DND-41 (cell line): ENCODE results near the gene KCP.

Source experiments
- ATAC-seq: fragments of 200-7000 bp; cut with Tn5 transposase; 3 replicates; pipeline ENCODE4 v1.9.1; 2021; ENCODE audit warnings: low read depth; ENCODE audit not compliant: insufficient read depth
- DNase-seq: peaks from one replicate; pipeline ENCODE4 v3.0.0-alpha.2; 2020
- H2AFZ ChIP-seq: 2 replicates; pipeline ENCODE4 v1.6.0; 2012; ENCODE audit warnings: low read depth, low read length
- H3K27ac ChIP-seq: 2 replicates; pipeline ENCODE4 v1.5.1; 2012; ENCODE audit warnings: low read length, inconsistent platforms
- H3K27me3 ChIP-seq: fragments of 200-600 bp; sonication (generic); 2 replicates; pipeline ENCODE4 v1.6.0; 2012; ENCODE audit warnings: low read length, mild to moderate bottlenecking, inconsistent platforms; ENCODE audit not compliant: insufficient read depth, poor library complexity
- H3K36me3 ChIP-seq: 2 replicates; pipeline ENCODE4 v1.5.1; 2012; ENCODE audit warnings: low read length, inconsistent platforms; ENCODE audit not compliant: insufficient read depth
- H3K4me1 ChIP-seq: 2 replicates; pipeline ENCODE4 v1.5.1; 2012; ENCODE audit warnings: mild to moderate bottlenecking, low read length; ENCODE audit not compliant: insufficient read depth
- H3K4me2 ChIP-seq: 2 replicates; pipeline ENCODE4 v1.6.0; 2012; ENCODE audit warnings: mild to moderate bottlenecking, moderate library complexity, low read length, inconsistent platforms; ENCODE audit not compliant: insufficient read depth
- H3K4me3 ChIP-seq, 2 experiments: fragments of 200-600 bp in 1 of 2; shearing (Covaris generic) in 1 of 2; 2 replicates each; pipeline ENCODE4 v1.5.1; 2012 to 2016; ENCODE audit warnings: inconsistent platforms in 2 of 2, low read length in 2 of 2, mild to moderate bottlenecking in 2 of 2, low read depth in 1 of 2, moderate library complexity in 1 of 2
- H3K79me2 ChIP-seq: 2 replicates; pipeline ENCODE4 v1.6.0; 2012; ENCODE audit warnings: low read length, inconsistent platforms; ENCODE audit not compliant: insufficient read depth
- H3K9ac ChIP-seq: 2 replicates; pipeline ENCODE4 v1.6.0; 2012; ENCODE audit warnings: low read depth, mild to moderate bottlenecking, inconsistent platforms, low read length, moderate library complexity
- H3K9me3 ChIP-seq: 2 replicates; pipeline ENCODE4 v1.5.1; 2012; ENCODE audit warnings: low read length, moderate library complexity, mild to moderate bottlenecking, inconsistent platforms; ENCODE audit not compliant: insufficient read depth, severe bottlenecking
- H4K20me1 ChIP-seq: 2 replicates; pipeline ENCODE4 v1.6.0; 2012; ENCODE audit warnings: low read length; ENCODE audit not compliant: insufficient read depth
- EZH2 ChIP-seq: IDR thresholded peaks from 3 replicates; pipeline ENCODE4 v1.6.1; 2012; ENCODE audit warnings: borderline replicate concordance, low read depth, mild to moderate bottlenecking, moderate library complexity, low read length, inconsistent platforms; ENCODE audit not compliant: severe bottlenecking
- TF ChIP-seq, protein P1 (sequence below): IDR thresholded peaks from 2 replicates; pipeline ENCODE4 v1.5.1; 2012; ENCODE audit warnings: borderline replicate concordance, low read length, moderate library complexity, mild to moderate bottlenecking; ENCODE audit not compliant: poor library complexity, severe bottlenecking; ENCODE audit errors: extremely low read depth

The KCP gene

DNA sequence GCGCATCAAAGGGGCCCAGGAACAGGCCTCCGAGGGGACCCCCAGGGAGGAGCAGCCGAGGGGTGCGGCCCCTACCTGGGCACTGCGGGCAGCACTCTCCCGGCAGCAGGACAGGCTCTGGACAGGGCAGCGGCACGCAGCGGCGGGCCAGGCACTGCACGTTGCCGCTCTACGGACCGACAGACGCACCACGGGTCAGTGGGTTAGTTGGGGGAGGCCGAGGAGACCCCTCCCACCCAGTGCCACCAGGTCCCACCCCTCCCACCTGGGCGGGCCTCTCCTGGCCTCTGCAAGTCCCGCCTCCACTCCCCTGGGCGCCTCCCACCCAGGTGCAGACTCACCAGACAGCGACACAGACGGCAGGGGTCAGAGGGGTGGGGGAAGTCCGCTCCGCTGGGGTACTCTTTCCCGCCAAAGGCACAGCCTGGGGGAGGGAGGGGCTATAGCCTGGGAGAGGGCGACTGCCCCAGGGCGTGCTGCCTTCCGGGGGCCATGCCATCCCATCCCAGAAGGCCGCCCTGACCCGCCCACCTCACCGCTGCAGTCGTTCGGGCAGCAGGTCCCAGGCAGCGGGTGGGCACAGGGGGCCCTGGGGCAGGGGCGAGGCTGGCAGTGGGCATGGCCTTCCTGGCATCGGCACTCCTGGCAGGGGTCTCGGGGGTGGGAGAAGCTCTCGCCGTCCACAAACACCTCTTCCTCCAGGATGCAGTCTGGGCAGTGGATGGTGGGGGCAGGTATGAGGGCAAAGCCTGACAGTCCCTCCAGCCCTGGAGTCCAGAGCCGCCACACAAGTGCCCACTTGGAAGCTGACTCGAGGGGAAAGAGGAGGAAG lies 19.2 kb downstream of the KCP start:
- no peaks in the 10 kb centered on the region for H3K27me3 ChIP-seq
- H3K9me3 ChIP-seq = no peaks in the 10 kb centered on the region
- ATAC-seq (no peak), DNase-seq (no peak)
- no peak overlapping the region for H2AFZ ChIP-seq
- no peak overlapping the region for H3K4me3 ChIP-seq
- no peaks in the 10 kb centered on the region for H3K36me3 ChIP-seq
- no peak overlapping the region for H3K9ac ChIP-seq
- no peaks in the 10 kb centered on the region for H3K79me2 ChIP-seq
- no peak overlapping the region for H3K4me2 ChIP-seq
- H3K4me1 ChIP-seq = no peaks in the 10 kb centered on the region
- no peaks in the 10 kb centered on the region; the same call in 1 of the 2 replicates for H4K20me1 ChIP-seq
- no peak overlapping the region for H3K27ac ChIP-seq
- TF ChIP-seq, protein P1, sequence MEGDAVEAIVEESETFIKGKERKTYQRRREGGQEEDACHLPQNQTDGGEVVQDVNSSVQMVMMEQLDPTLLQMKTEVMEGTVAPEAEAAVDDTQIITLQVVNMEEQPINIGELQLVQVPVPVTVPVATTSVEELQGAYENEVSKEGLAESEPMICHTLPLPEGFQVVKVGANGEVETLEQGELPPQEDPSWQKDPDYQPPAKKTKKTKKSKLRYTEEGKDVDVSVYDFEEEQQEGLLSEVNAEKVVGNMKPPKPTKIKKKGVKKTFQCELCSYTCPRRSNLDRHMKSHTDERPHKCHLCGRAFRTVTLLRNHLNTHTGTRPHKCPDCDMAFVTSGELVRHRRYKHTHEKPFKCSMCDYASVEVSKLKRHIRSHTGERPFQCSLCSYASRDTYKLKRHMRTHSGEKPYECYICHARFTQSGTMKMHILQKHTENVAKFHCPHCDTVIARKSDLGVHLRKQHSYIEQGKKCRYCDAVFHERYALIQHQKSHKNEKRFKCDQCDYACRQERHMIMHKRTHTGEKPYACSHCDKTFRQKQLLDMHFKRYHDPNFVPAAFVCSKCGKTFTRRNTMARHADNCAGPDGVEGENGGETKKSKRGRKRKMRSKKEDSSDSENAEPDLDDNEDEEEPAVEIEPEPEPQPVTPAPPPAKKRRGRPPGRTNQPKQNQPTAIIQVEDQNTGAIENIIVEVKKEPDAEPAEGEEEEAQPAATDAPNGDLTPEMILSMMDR = no peak
- TF ChIP-seq EZH2 = no peak

- TF ChIP-seq, protein P1 = no peak
- no peak for TF ChIP-seq EZH2
- Histone ChIP-seq H3K9me3 (no peaks in the 10 kb centered on the region), H3K4me1 (no peaks in the 10 kb centered on the region), H2AFZ (no peak overlapping the region), H3K4me3 (no peak overlapping the region), H3K9ac (no peak overlapping the region), H3K36me3 (no peaks in the 10 kb centered on the region), H3K27ac (no peak overlapping the region), H3K79me2 (no peaks in the 10 kb centered on the region), H4K20me1 (no peaks in the 10 kb centered on the region; the same call in 1 of the 2 replicates), H3K4me2 (no peak overlapping the region), H3K27me3 (no peaks in the 10 kb centered on the region)
- ATAC-seq (no peak), DNase-seq (no peak)
Observed at GRCh38 chr7:128890306-128891109, 20.0 kb downstream of the KCP start.

DNA sequence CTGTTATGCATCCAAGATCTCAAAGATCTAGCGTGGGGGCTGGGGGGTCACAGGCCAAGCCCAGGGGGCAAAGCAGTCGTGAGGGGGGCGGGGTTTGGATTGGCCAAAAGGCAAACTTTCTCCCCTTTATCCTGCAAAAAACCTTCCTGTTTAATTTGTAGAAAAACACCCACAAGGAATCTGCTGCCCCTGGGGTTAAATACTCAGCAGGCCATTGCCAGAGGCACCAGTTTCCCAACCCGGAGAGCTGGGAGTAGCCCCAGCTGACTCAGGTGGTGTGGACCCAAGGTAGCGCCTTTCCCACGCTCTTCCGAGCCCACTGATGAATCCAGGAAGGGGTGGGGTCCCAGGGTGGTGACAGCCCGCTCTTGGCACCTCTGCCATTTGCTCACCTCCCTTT lies 21.4 kb downstream of the KCP start:
- Histone ChIP-seq H3K27me3 (no peaks in the 10 kb centered on the region), H3K9me3 (no peaks in the 10 kb centered on the region), H3K9ac (no peak overlapping the region), H3K4me1 (no peaks in the 10 kb centered on the region), H3K27ac (no peak overlapping the region), H3K79me2 (no peaks in the 10 kb centered on the region), H3K4me3 (no peak overlapping the region), H2AFZ (no peak overlapping the region), H4K20me1 (no peaks in the 10 kb centered on the region; the same call in 1 of the 2 replicates), H3K4me2 (no peak overlapping the region), H3K36me3 (no peaks in the 10 kb centered on the region)
- no peak for ATAC-seq
- DNase-seq = no peak
- no peak for TF ChIP-seq EZH2
- TF ChIP-seq, protein P1 = no peak
